Amniotic stem cell (primary cell): ENCODE data around the gene DEFB121.

Experiments used
- DNase-seq: peaks from one replicate; lab custom pipeline; 2025; lab: John Stamatoyannopoulos, UW

DEFB121 gene

DNA sequence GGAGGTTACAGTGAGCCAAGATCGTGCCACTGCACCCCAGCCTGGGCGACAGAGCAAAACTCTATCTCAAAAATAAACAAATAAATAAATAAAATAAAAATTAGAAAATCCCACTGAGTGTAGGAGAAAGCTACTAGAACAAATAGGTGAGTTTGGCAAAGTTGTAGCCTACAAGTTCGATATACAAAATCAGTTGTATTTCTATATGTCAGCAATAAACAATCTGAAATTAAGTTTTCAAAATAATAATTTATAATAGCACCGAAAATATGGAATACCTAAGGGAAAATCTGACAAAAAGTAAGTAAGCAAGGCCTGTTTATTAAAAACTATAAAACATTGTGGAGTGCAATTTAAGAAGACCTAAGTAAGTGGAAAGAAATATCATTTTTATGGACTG lies 42.7 kb downstream of the DEFB121 start:
- no peak for DNase-seq

DNA sequence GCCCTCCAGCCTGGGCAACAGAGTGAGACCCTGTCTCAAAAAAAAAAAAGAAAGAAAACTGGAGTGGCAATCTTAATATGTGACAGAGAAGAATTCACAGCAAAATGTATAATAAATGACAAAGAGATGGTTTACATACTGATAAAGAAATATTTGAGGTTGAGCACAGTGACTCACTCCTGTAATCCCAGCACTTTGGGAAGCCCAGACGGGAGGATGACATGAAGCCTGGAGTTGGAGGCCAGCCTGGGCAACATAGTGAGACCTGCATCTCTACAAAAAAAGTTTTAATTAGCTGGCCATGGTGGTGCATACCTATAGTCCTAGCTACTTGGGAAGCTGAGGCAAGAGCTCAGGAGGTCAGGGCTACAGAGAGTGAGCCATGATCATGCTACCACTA lies 50.0 kb downstream of the DEFB121 start:
- DNase-seq: no peak
